ACC112 (cell line): ENCODE data around the gene TK1.
A peak's percentile ranks its signal among the peaks of the same experiment; 100 is the strongest.

Source experiments
- H2AFZ ChIP-seq: fragments of 200-600 bp; sonication (generic); one replicate; pipeline ENCODE4 v1.6.0; 2017; ENCODE audit warnings: antibody characterized with exemption, low read length; ENCODE audit not compliant: unreplicated experiment
- H3K27ac ChIP-seq: fragments of 200-600 bp; sonication (generic); 2 replicates; pipeline ENCODE4 v1.5.1; 2014; ENCODE audit warnings: low read depth, mild to moderate bottlenecking, antibody characterized with exemption, low read length, moderate library complexity
- H3K27me3 ChIP-seq: fragments of 200-600 bp; sonication (generic); 2 replicates; pipeline ENCODE4 v1.6.1; 2014; ENCODE audit warnings: mild to moderate bottlenecking, antibody characterized with exemption, low read length, moderate library complexity, mixed read lengths; ENCODE audit not compliant: insufficient read depth
- H3K36me3 ChIP-seq: fragments of 200-600 bp; sonication (generic); 2 replicates; pipeline ENCODE4 v1.6.1; 2016; ENCODE audit warnings: mild to moderate bottlenecking, antibody characterized with exemption, low read length, moderate library complexity, mixed read lengths; ENCODE audit not compliant: insufficient read depth
- H3K4me1 ChIP-seq: fragments of 200-600 bp; sonication (generic); one replicate; pipeline ENCODE4 v1.6.1; 2016; ENCODE audit warnings: low read length, mixed read lengths; ENCODE audit not compliant: insufficient read depth, unreplicated experiment, control insufficient read depth
- H3K4me3 ChIP-seq: fragments of 200-600 bp; sonication (generic); 2 replicates; pipeline ENCODE4 v1.5.1; 2014; ENCODE audit warnings: mild to moderate bottlenecking, low read depth, low read length
- H3K79me2 ChIP-seq: fragments of 200-600 bp; sonication (generic); one replicate; pipeline ENCODE4 v1.6.0; 2016; ENCODE audit warnings: low read length; ENCODE audit not compliant: control insufficient read depth, unreplicated experiment, insufficient read depth

Gene TK1

DNA sequence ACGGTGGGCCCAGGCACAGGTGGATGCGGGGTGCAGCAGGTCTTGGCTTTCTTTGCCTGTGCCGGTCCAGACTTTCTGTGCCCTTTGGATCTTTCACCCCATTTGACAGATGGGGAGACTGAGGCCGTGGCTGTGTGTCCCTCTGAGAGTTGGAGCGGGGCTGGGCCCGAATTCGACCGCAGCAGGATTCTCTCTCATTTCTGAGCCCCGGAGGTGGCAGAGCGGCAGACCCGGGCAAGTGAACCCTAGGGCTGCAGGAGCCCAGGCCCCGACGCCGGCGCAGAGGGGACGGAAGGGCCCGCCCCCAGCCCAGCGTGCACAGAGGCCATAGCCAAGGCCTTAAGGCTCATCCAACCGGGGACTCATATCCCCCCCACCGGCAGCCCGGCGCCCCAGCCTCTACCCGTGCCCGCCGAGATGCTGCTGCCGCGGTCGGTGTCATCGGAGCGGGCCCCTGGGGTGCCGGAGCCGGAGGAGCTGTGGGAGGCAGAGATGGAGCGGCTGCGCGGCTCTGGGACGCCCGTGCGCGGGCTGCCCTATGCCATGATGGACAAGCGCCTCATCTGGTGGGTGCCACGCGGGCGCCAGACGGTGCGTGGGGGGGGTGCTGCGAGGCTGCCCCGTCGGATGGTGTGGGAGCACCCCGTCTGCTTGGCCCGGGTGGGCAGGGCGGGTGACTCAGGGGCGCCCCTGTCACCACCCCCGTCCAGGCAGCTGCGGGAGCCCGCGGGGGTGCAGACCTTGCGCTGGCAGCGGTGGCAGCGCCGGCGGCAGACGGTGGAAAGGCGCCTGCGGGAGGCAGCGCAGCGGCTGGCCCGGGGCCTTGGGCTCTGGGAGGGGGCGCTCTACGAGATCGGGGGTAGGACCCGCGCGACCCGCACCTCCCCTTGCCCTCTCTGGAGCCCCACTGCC, 55.4 kb downstream of the TK1 start:
- no peaks in the 10 kb centered on the region for H3K4me1 ChIP-seq
- H2AFZ ChIP-seq, result no peak overlapping the region
- peaks cover 26% of the 10 kb centered on the region; the same call in 1 of the 2 replicates for H3K27me3 ChIP-seq
- H3K27ac ChIP-seq, result no peak overlapping the region
- no peaks in the 10 kb centered on the region for H3K79me2 ChIP-seq
- no peak overlapping the region for H3K4me3 ChIP-seq
- H3K36me3 ChIP-seq, result no peaks in the 10 kb centered on the region

- Histone ChIP-seq H3K4me3 (no peak within 1 kb of the TSS), H3K4me1 (no peaks in the 10 kb centered on the region), H2AFZ (no peak within 1 kb of the TSS), H3K79me2 (no peaks in the 10 kb centered on the region), H3K27me3 (peaks cover 26% of the 10 kb centered on the region; the same call in 1 of the 2 replicates), H3K36me3 (no peaks in the 10 kb centered on the region), H3K27ac (no peak within 1 kb of the TSS)
These were observed 56.3 kb downstream of the TK1 start, which contains the start of gene TMC8 for GRCh38 chr17:78130437-78131101. TMC8 (plus strand) TSS chr17:78130771; CDS start chr17:78131589, 818 bp downstream.

DNA sequence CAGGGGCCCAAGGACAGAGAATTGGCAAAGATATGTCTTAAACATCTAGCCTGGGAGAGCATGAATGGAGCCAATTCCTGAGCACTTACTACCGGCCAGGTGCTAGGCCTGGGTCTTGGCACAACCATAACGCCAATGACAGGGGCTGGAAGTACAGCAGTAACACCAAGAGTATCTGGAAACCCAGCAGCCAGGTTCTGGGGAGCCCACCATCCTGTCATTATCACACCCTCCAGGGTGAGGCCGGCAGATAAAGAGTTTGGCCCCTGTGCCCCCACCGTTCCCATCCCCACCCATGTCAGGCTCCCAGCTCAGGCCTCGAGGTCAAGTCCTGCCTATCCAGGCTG, 56.8 kb downstream of the TK1 start:
- Histone ChIP-seq H3K27ac (no peak overlapping the region), H2AFZ (no peak overlapping the region), H3K4me1 (no peaks in the 10 kb centered on the region)

GRCh38 chr17:78129351-78130089, 57.3 kb downstream of the TK1 start:
- no peak overlapping the region for H3K27ac ChIP-seq
- H3K79me2 ChIP-seq, result no peaks in the 10 kb centered on the region
- H2AFZ ChIP-seq, result no peak overlapping the region
- no peaks in the 10 kb centered on the region for H3K4me1 ChIP-seq
- no peak overlapping the region for H3K4me3 ChIP-seq
- no peaks in the 10 kb centered on the region for H3K36me3 ChIP-seq
- peaks cover 26% of the 10 kb centered on the region; the same call in 1 of the 2 replicates for H3K27me3 ChIP-seq

More for the DNA sequence above, 56.8 kb downstream of the TK1 start:
- Histone ChIP-seq H3K4me3 (no peak overlapping the region), H3K36me3 (no peaks in the 10 kb centered on the region), H3K79me2 (no peaks in the 10 kb centered on the region), H3K27me3 (peaks cover 26% of the 10 kb centered on the region; the same call in 1 of the 2 replicates)

DNA sequence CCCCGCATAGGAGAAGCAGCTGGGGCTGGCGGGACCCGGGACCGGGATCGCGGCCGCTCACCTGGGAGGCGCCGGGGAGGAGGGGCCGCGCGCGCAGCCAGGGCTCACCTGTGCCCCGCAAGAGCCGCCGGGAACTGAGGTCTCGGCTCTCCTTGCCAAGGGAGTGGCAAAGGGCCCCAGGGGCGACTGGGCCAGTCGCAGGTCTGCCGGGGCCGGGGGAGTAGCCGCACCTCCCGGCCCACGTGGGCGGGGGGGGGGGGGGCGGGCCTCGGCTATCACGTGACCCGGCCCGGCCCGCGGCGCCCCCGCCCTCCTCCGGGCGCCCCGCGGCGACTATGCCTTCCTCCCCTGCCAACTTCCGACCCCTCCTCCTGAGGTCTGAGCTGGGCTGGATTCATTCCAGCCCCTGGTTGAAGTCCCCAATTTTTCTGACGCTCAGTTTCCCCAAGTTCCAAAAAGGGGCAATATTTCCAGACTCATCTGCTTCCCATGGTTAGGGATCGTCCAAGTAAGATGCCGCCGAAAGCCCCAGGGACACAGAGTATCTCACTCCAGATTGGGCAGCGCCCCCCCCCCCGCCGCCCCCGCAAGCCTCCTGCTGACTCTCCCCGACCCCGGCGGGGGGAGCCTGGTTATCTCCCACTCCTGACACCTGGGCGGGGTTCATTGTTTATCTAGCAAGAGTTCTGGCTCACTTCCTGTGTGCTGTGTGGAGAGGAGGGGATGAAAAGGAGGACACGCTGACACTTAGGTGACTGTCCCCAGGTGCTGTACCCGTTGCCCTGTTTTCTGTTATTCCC, 58.1 kb downstream of the TK1 start, which contains the start of gene TMC6:
TSS of gene TMC6 (minus strand) at position 205 of the 800 bp plus-strand sequence. CDS start 1,923 bp downstream, outside the sequence.
- Histone ChIP-seq H2AFZ (peak within 1 kb of the TSS; percentile 55), H3K27me3 (peaks cover 23% of the 10 kb centered on the region; the same call in 1 of the 2 replicates), H3K79me2 (no peaks in the 10 kb centered on the region), H3K27ac (no peak within 1 kb of the TSS), H3K36me3 (no peaks in the 10 kb centered on the region), H3K4me3 (peak within 1 kb of the TSS; percentile 82), H3K4me1 (no peaks in the 10 kb centered on the region)

DNA sequence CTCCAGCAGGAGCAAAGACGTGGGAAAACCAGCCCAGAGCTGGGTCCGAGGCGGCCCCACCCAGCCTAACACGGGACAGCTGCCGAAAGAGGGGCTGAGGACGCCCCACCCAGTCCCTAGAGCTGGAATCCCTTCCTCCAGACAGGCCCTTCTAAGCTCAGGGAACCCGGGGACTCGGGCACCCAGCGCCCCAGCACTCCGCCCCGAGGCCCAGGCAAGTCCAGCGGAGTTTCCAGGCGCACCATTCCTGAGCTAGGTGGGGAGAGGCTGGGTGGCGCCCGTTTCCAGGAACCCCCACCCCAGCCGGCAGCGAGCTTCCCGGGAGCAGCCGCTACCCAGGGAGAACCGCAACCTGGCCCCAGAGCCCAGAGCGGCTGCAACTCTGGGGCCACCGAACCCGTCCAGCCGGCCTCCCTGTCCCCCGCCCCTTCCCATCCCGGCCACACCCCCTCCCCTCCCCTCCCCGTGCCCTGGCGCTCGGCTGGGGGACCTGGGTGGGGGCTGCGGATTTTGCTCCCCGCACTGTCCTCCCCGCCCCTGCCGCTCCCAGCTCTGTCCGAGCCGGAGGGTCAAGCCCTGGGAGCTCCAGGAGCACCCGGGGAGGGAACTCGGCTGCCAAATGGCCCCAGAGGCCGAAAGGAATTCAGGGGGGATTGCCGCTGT, 58.8 kb downstream of the TK1 start:
- Histone ChIP-seq H3K79me2 (no peaks in the 10 kb centered on the region), H3K27me3 (peaks cover 21% of the 10 kb centered on the region; the same call in 1 of the 2 replicates), H3K4me3 (peak overlapping the region; percentile 82), H3K27ac (no peak overlapping the region), H2AFZ (peak overlapping the region; percentile 55), H3K36me3 (no peaks in the 10 kb centered on the region), H3K4me1 (no peaks in the 10 kb centered on the region)

DNA sequence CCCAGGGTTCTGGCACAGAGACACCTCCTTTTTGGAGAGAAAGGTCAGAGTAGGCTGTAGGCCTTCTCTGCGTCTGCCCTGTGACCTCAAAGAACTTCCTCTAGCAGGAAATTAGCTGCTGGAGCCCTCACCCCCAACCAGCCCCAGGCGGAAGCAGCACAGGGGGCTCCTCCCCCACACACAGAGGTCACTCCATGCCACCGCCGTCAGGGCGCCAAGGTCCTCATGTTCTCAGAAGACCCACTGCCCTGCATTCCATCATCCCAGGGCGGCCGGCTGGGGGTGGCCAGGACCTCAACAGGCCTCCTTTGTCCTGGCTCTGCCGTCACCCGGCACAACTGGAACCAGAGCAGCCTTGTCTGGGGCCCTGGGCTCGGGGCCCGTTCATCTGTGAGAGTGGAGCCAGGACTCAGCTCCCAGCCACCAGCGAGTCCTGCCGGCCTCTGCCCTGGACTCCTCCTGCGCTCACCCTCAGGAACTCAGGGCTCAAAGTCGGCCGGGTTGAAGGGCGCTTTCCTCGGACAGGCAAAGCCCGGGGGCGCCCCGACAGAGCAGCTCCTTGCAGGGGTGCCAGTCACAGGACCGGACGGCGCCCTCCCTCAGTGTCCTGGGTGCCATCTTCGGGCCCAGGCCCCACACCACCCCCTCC, 59.5 kb downstream of the TK1 start:
- peaks cover 19% of the 10 kb centered on the region; the same call in 1 of the 2 replicates for H3K27me3 ChIP-seq
- no peaks in the 10 kb centered on the region for H3K4me1 ChIP-seq
- no peak overlapping the region for H3K27ac ChIP-seq
- H3K79me2 ChIP-seq, result no peaks in the 10 kb centered on the region
- H2AFZ ChIP-seq, result no peak overlapping the region
- H3K36me3 ChIP-seq, result no peaks in the 10 kb centered on the region
- H3K4me3 ChIP-seq, result peak overlapping the region; percentile 82; the same call in 1 of the 2 replicates

GRCh38 chr17:78126895-78127238, 60.0 kb downstream of the TK1 start:
- Histone ChIP-seq H3K36me3 (no peaks in the 10 kb centered on the region), H3K79me2 (no peaks in the 10 kb centered on the region), H3K27me3 (peaks cover 16% of the 10 kb centered on the region; the same call in 1 of the 2 replicates), H2AFZ (no peak overlapping the region), H3K27ac (no peak overlapping the region), H3K4me3 (no peak overlapping the region), H3K4me1 (no peaks in the 10 kb centered on the region)
